ENCODE results near the gene AFF1. TPM values are rescaled to one million over a fixed set of nuclear protein-coding genes. Genes with fewer than 3 reads are reported as not detected.

AFF1 gene
- total and polyA plus RNA-seq, 4 donors = 7.2 to 42.8 (median 21.5) TPM

- Histone ChIP-seq H3K9ac (ENCODE audit: low read depth in 1 of 2, low read length in 2 of 2) (no peak overlapping the region), H3K27ac (ENCODE audit: low read depth in 1 of 2, low read length in 2 of 2) (no peak overlapping the region), H3K36me3 (ENCODE audit: control insufficient read depth in 4 of 4, insufficient read depth in 3 of 4, low read depth in 1 of 4, low read length in 3 of 4) (peaks cover 3 to 36% (median 21%) of the 10 kb centered on the region in 4 donors), H3K4me3 (ENCODE audit: low read depth in 1 of 3, low read length in 3 of 3) (no peak overlapping the region), H3K9me3 (ENCODE audit: control insufficient read depth in 4 of 4, low read length in 3 of 4) (no peaks in the 10 kb centered on the region), H3K4me1 (ENCODE audit: control insufficient read depth in 4 of 4, insufficient read depth in 4 of 4, low read length in 3 of 4) (peaks cover 0 to 42% (median 33%) of the 10 kb centered on the region in 4 donors), H3K27me3 (ENCODE audit: control insufficient read depth in 4 of 4, insufficient read depth in 4 of 4, low read length in 3 of 4) (no peaks in the 10 kb centered on the region)
- TF ChIP-seq YY1 (IDR thresholded peaks at IDR 0.05) (no peak), SP1 (IDR thresholded peaks at IDR 0.05) (no peak), HNF4G (IDR thresholded peaks at IDR 0.05) (no peak), GABPA (IDR thresholded peaks at IDR 0.05 in 1 of 2, conservative IDR thresholded peaks at IDR 0.05 in 1 of 2) (no peak), NR2F2 (IDR thresholded peaks at IDR 0.05) (no peak), ZBTB33 (IDR thresholded peaks at IDR 0.05) (no peak), RXRA (IDR thresholded peaks at IDR 0.05) (no peak), REST (IDR thresholded peaks at IDR 0.05) (no peak), FOXA1 (IDR thresholded peaks at IDR 0.05) (no peak), EGR1 (IDR thresholded peaks at IDR 0.05; ENCODE audit: low read depth in 2 of 2) (no peak), ATF3 (IDR thresholded peaks at IDR 0.05) (no peak), FOXA2 (IDR thresholded peaks at IDR 0.05) (no peak), HNF4A (conservative IDR thresholded peaks at IDR 0.05) (no peak)
- no peak for DNase-seq (ENCODE audit: low spot score)
- WGBS = 97% methylated on average over 1 of the region's 1 CpG
Measured at GRCh38 chr4:87118421-87118820, 183.6 kb downstream of the AFF1 start.

GRCh38 chr4:87118826-87119225 is 184.0 kb downstream of the AFF1 start:
- Histone ChIP-seq H3K9me3 (ENCODE audit: control insufficient read depth in 4 of 4, low read length in 3 of 4) (no peaks in the 10 kb centered on the region), H3K27me3 (ENCODE audit: control insufficient read depth in 4 of 4, insufficient read depth in 4 of 4, low read length in 3 of 4) (no peaks in the 10 kb centered on the region), H3K27ac (ENCODE audit: low read depth in 1 of 2, low read length in 2 of 2) (no peak overlapping the region), H3K36me3 (ENCODE audit: control insufficient read depth in 4 of 4, insufficient read depth in 3 of 4, low read depth in 1 of 4, low read length in 3 of 4) (peaks cover 3 to 38% (median 21%) of the 10 kb centered on the region in 4 donors), H3K4me1 (ENCODE audit: control insufficient read depth in 4 of 4, insufficient read depth in 4 of 4, low read length in 3 of 4) (peaks cover 0 to 43% (median 33%) of the 10 kb centered on the region in 4 donors), H3K4me3 (ENCODE audit: low read depth in 1 of 3, low read length in 3 of 3) (no peak overlapping the region), H3K9ac (ENCODE audit: low read depth in 1 of 2, low read length in 2 of 2) (no peak overlapping the region)
- 94% methylated on average over 2 of the region's 2 CpGs for WGBS
- TF ChIP-seq ATF3 (IDR thresholded peaks at IDR 0.05) = no peak
- no peak for TF ChIP-seq JUND (IDR thresholded peaks at IDR 0.05)
- no peak for DNase-seq (ENCODE audit: low spot score)

Data from liver (tissue), 9 donors.